NCI-H2171 (cell line): ENCODE data around the gene OR5T1.

Experiments used
- DNase-seq: peaks from one replicate; lab custom pipeline; 2025; lab: John Stamatoyannopoulos, UW

OR5T1 gene

DNA sequence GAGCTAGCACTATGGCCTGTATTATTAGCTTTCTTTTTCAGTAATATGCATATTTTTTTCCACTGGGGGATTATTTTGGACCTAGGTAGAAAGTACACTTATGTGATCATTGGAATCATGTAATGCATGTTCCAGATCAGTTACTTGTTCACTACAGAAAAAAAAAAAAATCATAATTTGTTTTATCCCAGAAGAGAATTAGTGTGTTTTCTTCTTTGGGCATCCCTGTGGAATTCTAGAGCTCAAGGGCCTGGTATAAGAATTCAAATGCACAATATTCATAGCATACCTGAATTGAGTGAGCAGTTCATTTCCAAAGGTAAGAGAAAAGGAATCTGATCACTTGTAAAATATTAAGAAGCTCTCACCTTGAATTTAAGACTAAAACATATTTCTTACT lies at the start of gene OR5T1:
Gene OR5T1, plus strand, starts transcription at position 301 of the 400 bp plus-strand sequence. CDS start 1,485 bp downstream, outside the sequence.
- DNase-seq, result no peak

GRCh38 chr11:56234155-56234554 lies 39.8 kb upstream of the OR5T1 start, which contains the start of gene OR5T2:
Gene OR5T2 (minus strand): TSS chr11:56234255. CDS start chr11:56233062, 1,193 bp downstream.
- no peak for DNase-seq

GRCh38 chr11:56251954-56252353 lies 22.0 kb upstream of the OR5T1 start, which contains the start of gene OR5T3:
Gene OR5T3 (plus strand): TSS chr11:56252254. CDS start chr11:56252254, 0 bp downstream.
- DNase-seq, result no peak

DNA sequence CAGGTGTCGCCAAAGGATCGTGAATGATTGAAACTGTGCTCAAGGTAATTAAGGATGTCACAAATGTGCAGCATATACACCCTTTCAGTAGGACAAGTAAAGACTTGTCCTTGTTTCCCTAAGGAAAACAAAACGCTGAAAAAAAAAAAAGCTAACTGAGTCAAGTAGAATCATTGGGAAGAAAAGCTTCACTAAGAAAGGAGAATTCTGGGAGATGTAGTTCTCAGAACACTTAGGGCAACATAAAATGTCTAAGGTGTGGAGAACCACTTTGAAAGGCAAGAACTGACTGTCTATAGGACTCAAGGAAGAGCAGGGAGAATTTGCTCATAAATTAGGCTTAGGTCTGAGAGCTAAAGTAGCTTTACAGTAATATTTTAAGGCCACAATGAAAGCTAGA lies 2.9 kb upstream of the OR5T1 start:
- no peak for DNase-seq

DNA sequence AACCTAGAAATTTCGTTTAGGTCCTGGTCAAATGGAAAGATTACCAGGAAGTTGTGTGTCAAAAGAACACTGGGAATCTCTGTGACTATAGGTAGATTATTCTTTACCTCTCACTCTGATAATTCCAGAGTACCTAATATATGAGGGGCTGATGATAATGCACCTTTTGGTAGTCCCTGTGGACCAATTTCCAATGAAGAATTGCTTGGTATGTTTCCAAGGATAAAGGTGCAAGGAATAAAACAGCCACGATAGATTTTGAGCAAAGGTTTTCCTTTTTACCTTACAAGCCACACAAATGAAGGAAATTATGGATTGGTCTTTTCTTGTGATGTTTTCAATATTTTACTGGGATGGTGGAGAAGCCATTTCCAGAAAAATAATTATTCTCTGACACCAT lies 18.2 kb downstream of the OR5T1 start, which contains the start of gene OR8H1:
Gene OR8H1, minus strand, starts transcription at position 101 of the 400 bp plus-strand sequence. CDS start 1,192 bp downstream, outside the sequence.
- no peak for DNase-seq

GRCh38 chr11:56296898-56297297 lies 22.9 kb downstream of the OR5T1 start:
- DNase-seq, result no peak

DNA sequence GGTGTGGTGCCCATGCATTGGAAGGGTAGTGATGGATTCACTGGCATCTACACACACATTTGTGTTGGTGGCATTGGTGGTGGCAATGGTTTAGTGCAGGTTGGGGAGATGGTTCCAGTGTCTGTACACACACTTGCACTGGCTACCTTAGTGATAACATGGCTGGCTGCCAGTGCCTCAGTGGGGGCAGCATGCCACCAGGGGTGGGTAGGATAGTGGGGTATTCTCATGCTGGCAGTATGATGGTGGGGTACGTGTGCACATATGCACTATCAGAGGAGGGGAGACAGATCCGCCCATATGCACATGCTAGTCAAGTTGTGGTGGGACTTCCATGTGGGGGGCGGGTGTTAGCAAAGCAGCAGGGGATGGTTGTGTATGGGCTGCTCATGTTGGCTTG lies 33.9 kb downstream of the OR5T1 start:
- DNase-seq, result no peak

DNA sequence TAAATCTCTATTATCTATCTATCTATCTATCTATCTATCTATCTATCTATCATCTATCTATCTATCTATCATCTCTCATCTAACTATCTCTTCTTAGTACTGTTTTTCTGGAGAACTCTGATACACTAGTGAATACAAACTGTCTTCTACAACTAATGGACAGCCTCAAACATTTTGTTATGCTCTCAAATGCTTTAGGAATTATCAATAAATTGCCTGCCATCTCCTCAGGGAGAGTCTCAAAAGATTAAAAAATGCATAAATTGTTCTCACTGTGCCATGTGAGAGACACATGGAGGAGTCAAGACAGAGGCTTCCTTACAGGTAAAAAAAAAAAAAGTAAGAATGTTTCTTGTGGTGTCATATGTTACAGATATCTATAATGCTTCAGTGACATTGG lies 40.9 kb downstream of the OR5T1 start, which contains the start of gene OR8K3:
Gene OR8K3, plus strand, starts transcription at position 301 of the 400 bp plus-strand sequence. CDS start 3,163 bp downstream, outside the sequence.
- no peak for DNase-seq
